ENCODE results near the gene SNRPF.

The SNRPF gene

GRCh38 chr12:95880895-95881294 lies 22.1 kb downstream of the SNRPF start:
- no peak for TF ChIP-seq CTCF (IDR thresholded peaks at IDR 0.05; ENCODE audit: insufficient read depth, low read depth, low read length, missing control alignments)
- no peak for DNase-seq (ENCODE audit: low read depth)
- H3K4me3 ChIP-seq (ENCODE audit: low read depth, low read length), result no peak overlapping the region

- no peak for TF ChIP-seq CTCF (IDR thresholded peaks at IDR 0.05; ENCODE audit: insufficient read depth, low read depth, low read length, missing control alignments)
- no peak for DNase-seq (ENCODE audit: low read depth)
- no peak overlapping the region for H3K4me3 ChIP-seq (ENCODE audit: low read depth, low read length)
These were observed 22.7 kb downstream of the SNRPF start for GRCh38 chr12:95881331-95881955.

- no peak for DNase-seq (ENCODE audit: low read depth)
- H3K4me3 ChIP-seq (ENCODE audit: low read depth, low read length), result no peak overlapping the region
- no peak for TF ChIP-seq CTCF (IDR thresholded peaks at IDR 0.05; ENCODE audit: insufficient read depth, low read depth, low read length, missing control alignments)
These were observed 23.3 kb downstream of the SNRPF start for GRCh38 chr12:95882080-95882479.

GRCh38 chr12:95882873-95883272 lies 24.1 kb downstream of the SNRPF start:
- no peak for DNase-seq (ENCODE audit: low read depth)
- TF ChIP-seq CTCF (IDR thresholded peaks at IDR 0.05; ENCODE audit: insufficient read depth, low read depth, low read length, missing control alignments), result no peak
- H3K4me3 ChIP-seq (ENCODE audit: low read depth, low read length), result no peak overlapping the region

GRCh38 chr12:95884998-95885397 lies 26.2 kb downstream of the SNRPF start:
- DNase-seq (ENCODE audit: low read depth), result no peak
- no peak overlapping the region for H3K4me3 ChIP-seq (ENCODE audit: low read depth, low read length)
- no peak for TF ChIP-seq CTCF (IDR thresholded peaks at IDR 0.05; ENCODE audit: insufficient read depth, low read depth, low read length, missing control alignments)

- H3K4me3 ChIP-seq (ENCODE audit: low read depth, low read length), result no peak overlapping the region
- TF ChIP-seq CTCF (IDR thresholded peaks at IDR 0.05; ENCODE audit: insufficient read depth, low read depth, low read length, missing control alignments), result no peak
- no peak for DNase-seq (ENCODE audit: low read depth)
These were observed 28.6 kb downstream of the SNRPF start for GRCh38 chr12:95887311-95887710.

- H3K4me3 ChIP-seq (ENCODE audit: low read depth, low read length), result no peak overlapping the region
- no peak for DNase-seq (ENCODE audit: low read depth)
- no peak for TF ChIP-seq CTCF (IDR thresholded peaks at IDR 0.05; ENCODE audit: insufficient read depth, low read depth, low read length, missing control alignments)
These were observed 32.2 kb downstream of the SNRPF start for GRCh38 chr12:95890958-95891357.

All from GM12865 (cell line).